ENCODE data around the gene KRTAP4-5. TPM values are rescaled to one million over a fixed set of nuclear protein-coding genes. Genes with fewer than 3 reads are reported as not detected.
"Not testable (repeated sequence)": the region's sequence is repeated elsewhere in the genome, so short reads cannot be mapped to it uniquely, and the experiment has no call there.

Gene KRTAP4-5
- total RNA-seq, 3 donors from 2014 or later (not counting 1 experiment from before 2014, with no cell fraction given), result not detected

GRCh38 chr17:41116297-41116696 lies 33.3 kb downstream of the KRTAP4-5 start:
- H3K27me3 ChIP-seq (ENCODE audit: control insufficient read depth, insufficient read depth, low read length), result no peaks in the 10 kb centered on the region
- Mint-ChIP-seq H3K9me3 (no peaks in the 10 kb centered on the region), H3K36me3 (no peaks in the 10 kb centered on the region), H3K4me3 (no peak overlapping the region), H3K27ac (no peak overlapping the region), H3K4me1 (peaks cover 9 to 11% of the 10 kb centered on the region in 2 donors), H3K27me3 (ENCODE audit: low read depth in 2 of 2) (peaks cover 15 to 51% of the 10 kb centered on the region in 2 donors)
- H3K4me3 ChIP-seq (ENCODE audit: low read length), result no peak overlapping the region
- ATAC-seq, result no peak
- no peaks in the 10 kb centered on the region for H3K9me3 ChIP-seq (ENCODE audit: control insufficient read depth, insufficient read depth, low read length)
- H3K27ac ChIP-seq (ENCODE audit: low read length), result no peak overlapping the region
- intact Hi-C loops (cut with micrococcal nuclease), result no loop called here
- H3K36me3 ChIP-seq (ENCODE audit: control insufficient read depth, insufficient read depth, low read length), result no peaks in the 10 kb centered on the region
- no peak for DNase-seq
- 52% methylated on average over 5 of the region's 5 CpGs for WGBS (ENCODE audit: insufficient coverage)
- no peak for TF ChIP-seq CTCF (IDR thresholded peaks at IDR 0.05)
- peaks cover 3% of the 10 kb centered on the region for H3K4me1 ChIP-seq (ENCODE audit: control insufficient read depth, insufficient read depth, low read length)

DNA sequence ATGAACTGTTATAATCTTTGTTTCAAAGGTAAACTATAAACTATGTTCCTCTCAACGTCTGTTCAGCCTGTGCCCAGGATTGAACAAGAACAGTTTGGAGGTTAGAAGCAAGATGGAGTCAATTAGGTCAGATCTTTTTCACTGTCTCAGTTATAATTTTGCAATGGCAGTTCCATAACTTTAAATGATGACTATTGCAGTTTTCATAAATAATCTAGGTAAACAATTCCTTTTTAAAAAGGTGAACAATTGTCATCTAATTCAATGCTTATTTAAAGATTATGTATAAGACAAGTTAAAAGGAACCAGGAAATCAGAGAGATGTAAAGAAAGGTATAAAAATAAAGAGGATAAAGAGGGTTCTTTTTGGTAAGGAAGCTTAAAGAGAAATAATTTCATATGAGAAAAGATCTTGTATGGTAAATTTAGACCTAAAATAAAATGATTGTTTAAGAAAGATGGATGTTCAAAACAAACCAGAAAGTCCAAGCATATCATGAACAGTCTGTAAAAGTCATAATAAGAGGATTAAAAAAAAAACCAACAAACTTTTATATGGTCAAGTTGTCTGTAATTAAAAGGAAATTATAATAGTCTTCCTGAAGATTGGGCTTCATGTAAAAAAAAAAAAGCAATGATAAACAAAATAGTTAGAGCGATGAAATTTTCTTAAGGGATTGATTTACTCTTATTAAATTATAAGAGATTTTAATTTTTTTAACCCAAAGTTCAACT lies 38.3 kb downstream of the KRTAP4-5 start:
- WGBS (ENCODE audit: insufficient coverage), result 40% methylated on average over 1 of the region's 2 CpGs
- Mint-ChIP-seq H3K4me1 (no peaks in the 10 kb centered on the region), H3K27me3 (ENCODE audit: low read depth in 2 of 2) (peaks cover 10 to 45% of the 10 kb centered on the region in 2 donors), H3K36me3 (no peaks in the 10 kb centered on the region), H3K4me3 (no peak overlapping the region), H3K27ac (no peak overlapping the region), H3K9me3 (no peaks in the 10 kb centered on the region)
- ATAC-seq (no peak), DNase-seq (no peak)
- H3K27me3 ChIP-seq (ENCODE audit: control insufficient read depth, insufficient read depth, low read length), result no peaks in the 10 kb centered on the region
- H3K9me3 ChIP-seq (ENCODE audit: control insufficient read depth, insufficient read depth, low read length), result no peaks in the 10 kb centered on the region
- no peak overlapping the region for H3K4me3 ChIP-seq (ENCODE audit: low read length)
- no peaks in the 10 kb centered on the region for H3K4me1 ChIP-seq (ENCODE audit: control insufficient read depth, insufficient read depth, low read length)
- H3K36me3 ChIP-seq (ENCODE audit: control insufficient read depth, insufficient read depth, low read length), result no peaks in the 10 kb centered on the region
- intact Hi-C loops (cut with micrococcal nuclease), result no loop called here
- TF ChIP-seq CTCF (IDR thresholded peaks at IDR 0.05), result no peak
- H3K27ac ChIP-seq (ENCODE audit: low read length), result no peak overlapping the region

GRCh38 chr17:41108728-41109386 lies 40.8 kb downstream of the KRTAP4-5 start:
- H3K9me3 Mint-ChIP-seq; H3K9me3 ChIP-seq (ENCODE audit: control insufficient read depth, insufficient read depth, low read length); H3K4me3 ChIP-seq (ENCODE audit: low read length); H3K36me3 ChIP-seq (ENCODE audit: control insufficient read depth, insufficient read depth, low read length); H3K4me3 Mint-ChIP-seq; intact Hi-C loops (cut with micrococcal nuclease); H3K4me1 ChIP-seq (ENCODE audit: control insufficient read depth, insufficient read depth, low read length); DNase-seq; H3K4me1 Mint-ChIP-seq; H3K27ac ChIP-seq (ENCODE audit: low read length); ATAC-seq; H3K27ac Mint-ChIP-seq; H3K36me3 Mint-ChIP-seq; H3K27me3 ChIP-seq (ENCODE audit: control insufficient read depth, insufficient read depth, low read length): not testable (repeated sequence)
- H3K27me3 Mint-ChIP-seq (ENCODE audit: low read depth in 2 of 2), result peaks cover 11 to 33% of the 10 kb centered on the region in 2 donors
- WGBS (ENCODE audit: insufficient coverage), result 40% methylated on average over 1 of the region's 1 CpG

GRCh38 chr17:41107941-41108450 lies 41.6 kb downstream of the KRTAP4-5 start:
- no peaks in the 10 kb centered on the region for H3K36me3 ChIP-seq (ENCODE audit: control insufficient read depth, insufficient read depth, low read length)
- H3K9me3 ChIP-seq (ENCODE audit: control insufficient read depth, insufficient read depth, low read length), result no peaks in the 10 kb centered on the region
- no peak for TF ChIP-seq CTCF (IDR thresholded peaks at IDR 0.05)
- Mint-ChIP-seq H3K4me1 (no peaks in the 10 kb centered on the region), H3K4me3 (no peak overlapping the region), H3K27me3 (ENCODE audit: low read depth in 2 of 2) (peaks cover 11 to 42% of the 10 kb centered on the region in 2 donors), H3K27ac (no peak overlapping the region), H3K9me3 (no peaks in the 10 kb centered on the region), H3K36me3 (no peaks in the 10 kb centered on the region)
- no peak for DNase-seq
- H3K4me3 ChIP-seq (ENCODE audit: low read length), result no peak overlapping the region
- H3K27ac ChIP-seq (ENCODE audit: low read length), result no peak overlapping the region
- 82% methylated on average over 1 of the region's 1 CpG for WGBS (ENCODE audit: insufficient coverage)
- no peaks in the 10 kb centered on the region for H3K27me3 ChIP-seq (ENCODE audit: control insufficient read depth, insufficient read depth, low read length)
- ATAC-seq, result no peak
- intact Hi-C loops (cut with micrococcal nuclease), result no loop called here
- no peaks in the 10 kb centered on the region for H3K4me1 ChIP-seq (ENCODE audit: control insufficient read depth, insufficient read depth, low read length)

GRCh38 chr17:41105347-41105746 lies 44.3 kb downstream of the KRTAP4-5 start, which contains the start of gene KRTAP4-9:
Gene KRTAP4-9, plus strand, starts transcription at chr17:41105389. Its CDS starts 0 bp downstream, at chr17:41105389.
- H3K27me3 ChIP-seq (ENCODE audit: control insufficient read depth, insufficient read depth, low read length); H3K4me1 Mint-ChIP-seq; H3K36me3 Mint-ChIP-seq; intact Hi-C loops (cut with micrococcal nuclease); H3K4me3 Mint-ChIP-seq; H3K36me3 ChIP-seq (ENCODE audit: control insufficient read depth, insufficient read depth, low read length); H3K27ac ChIP-seq (ENCODE audit: low read length); H3K9me3 Mint-ChIP-seq; H3K4me3 ChIP-seq (ENCODE audit: low read length); H3K27ac Mint-ChIP-seq; H3K4me1 ChIP-seq (ENCODE audit: control insufficient read depth, insufficient read depth, low read length); ATAC-seq; DNase-seq; H3K9me3 ChIP-seq (ENCODE audit: control insufficient read depth, insufficient read depth, low read length): not testable (repeated sequence)
- H3K27me3 Mint-ChIP-seq (ENCODE audit: low read depth in 2 of 2), result peaks cover 11 to 38% of the 10 kb centered on the region in 2 donors
- 83% methylated on average over 10 of the region's 10 CpGs for WGBS (ENCODE audit: insufficient coverage)

Measured in natural killer cell (primary cell).